ENCODE results near the gene CDHR3. TPM values are rescaled to one million over a fixed set of nuclear protein-coding genes. Genes with fewer than 3 reads are reported as not detected.

CDHR3 gene
- total RNA-seq, 4 donors from 2014 or later, result 5.4 to 7.9 (median 5.9) TPM; not detected in 1

DNA sequence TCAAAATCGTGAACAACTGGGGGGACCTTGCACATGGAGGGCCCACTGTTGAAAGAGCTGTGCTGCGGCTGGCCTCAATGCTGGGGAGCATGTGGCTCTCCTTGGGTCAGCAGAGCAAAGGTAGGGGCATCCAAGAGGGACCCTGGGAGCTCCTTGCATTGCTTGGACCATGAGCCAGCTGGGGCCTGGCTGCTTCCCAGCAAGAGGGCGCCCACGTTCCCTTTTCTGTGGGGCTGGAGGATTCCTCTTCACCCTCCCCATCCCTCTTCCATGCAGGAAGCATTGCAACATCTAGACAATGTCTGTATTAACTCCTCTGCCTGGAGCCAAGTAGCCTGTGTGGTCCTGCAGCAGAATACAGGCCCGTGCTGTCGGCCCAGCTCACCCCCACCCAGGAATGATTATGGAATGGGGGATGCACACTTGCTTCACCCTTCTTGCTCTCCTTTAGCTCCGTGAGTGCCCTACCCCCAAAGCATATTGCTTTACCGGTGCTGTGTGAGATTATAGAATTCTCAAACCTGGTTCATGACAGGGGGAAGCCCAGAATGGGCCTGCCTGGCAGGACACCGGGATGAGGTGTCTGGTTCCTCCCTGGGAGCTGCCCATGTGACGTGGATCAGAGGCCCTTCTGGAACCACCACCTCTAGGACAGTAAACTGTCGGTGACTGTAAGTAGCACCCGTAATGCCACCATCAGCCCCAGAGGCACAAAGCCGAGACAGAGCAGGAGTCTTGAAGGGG lies 87.1 kb downstream of the CDHR3 start:
- no peaks in the 10 kb centered on the region for H3K9me3 ChIP-seq
- H3K4me1 ChIP-seq, result no peaks in the 10 kb centered on the region
- peak overlapping the region; percentile 47 to 62 for H3K27ac ChIP-seq
- no peak overlapping the region for H3K4me3 ChIP-seq
- TF ChIP-seq CTCF (IDR thresholded peaks at IDR 0.05), result peak in 1 of 4 experiments; percentile 12
- TF ChIP-seq POLR2A (IDR thresholded peaks at IDR 0.05), result no peak
- no peaks in the 10 kb centered on the region for H3K36me3 ChIP-seq
- peak; percentile 61 to 69 for DNase-seq
- no peaks in the 10 kb centered on the region for H3K27me3 ChIP-seq
- intact Hi-C loops (cut with DNase I; ENCODE audit: low total_unique reads), result no loop called here

- no peaks in the 10 kb centered on the region for H3K27me3 ChIP-seq
- intact Hi-C loops (cut with DNase I; ENCODE audit: low total_unique reads), result no loop called here
- TF ChIP-seq CTCF (IDR thresholded peaks at IDR 0.05) (no peak), POLR2A (IDR thresholded peaks at IDR 0.05) (no peak)
- peak in 1 of 2 donors; percentile 48 for DNase-seq
- no peaks in the 10 kb centered on the region for H3K9me3 ChIP-seq
- peak overlapping the region; percentile 47 to 62 for H3K27ac ChIP-seq
- H3K36me3 ChIP-seq, result no peaks in the 10 kb centered on the region
- H3K4me1 ChIP-seq, result no peaks in the 10 kb centered on the region
- H3K4me3 ChIP-seq, result no peak overlapping the region
Observed at GRCh38 chr7:106050746-106051117, 87.7 kb downstream of the CDHR3 start.

- H3K36me3 ChIP-seq, result no peaks in the 10 kb centered on the region
- no peaks in the 10 kb centered on the region for H3K27me3 ChIP-seq
- intact Hi-C loops (cut with DNase I; ENCODE audit: low total_unique reads), result no loop called here
- H3K9me3 ChIP-seq, result no peaks in the 10 kb centered on the region
- H3K4me1 ChIP-seq, result no peaks in the 10 kb centered on the region
- DNase-seq, result no peak
- H3K27ac ChIP-seq, result no peak overlapping the region
- H3K4me3 ChIP-seq, result no peak overlapping the region
- no peak for TF ChIP-seq POLR2A (IDR thresholded peaks at IDR 0.05)
- no peak for TF ChIP-seq CTCF (IDR thresholded peaks at IDR 0.05)
Observed at GRCh38 chr7:106052681-106053080, 89.6 kb downstream of the CDHR3 start.

GRCh38 chr7:106053109-106053508 lies 90.0 kb downstream of the CDHR3 start:
- H3K9me3 ChIP-seq, result no peaks in the 10 kb centered on the region
- no peak for DNase-seq
- intact Hi-C loops (cut with DNase I; ENCODE audit: low total_unique reads), result no loop called here
- H3K36me3 ChIP-seq, result no peaks in the 10 kb centered on the region
- no peak overlapping the region for H3K27ac ChIP-seq
- no peaks in the 10 kb centered on the region for H3K27me3 ChIP-seq
- TF ChIP-seq CTCF (IDR thresholded peaks at IDR 0.05) (no peak), POLR2A (IDR thresholded peaks at IDR 0.05) (no peak)
- H3K4me3 ChIP-seq, result no peak overlapping the region
- no peaks in the 10 kb centered on the region for H3K4me1 ChIP-seq

DNA sequence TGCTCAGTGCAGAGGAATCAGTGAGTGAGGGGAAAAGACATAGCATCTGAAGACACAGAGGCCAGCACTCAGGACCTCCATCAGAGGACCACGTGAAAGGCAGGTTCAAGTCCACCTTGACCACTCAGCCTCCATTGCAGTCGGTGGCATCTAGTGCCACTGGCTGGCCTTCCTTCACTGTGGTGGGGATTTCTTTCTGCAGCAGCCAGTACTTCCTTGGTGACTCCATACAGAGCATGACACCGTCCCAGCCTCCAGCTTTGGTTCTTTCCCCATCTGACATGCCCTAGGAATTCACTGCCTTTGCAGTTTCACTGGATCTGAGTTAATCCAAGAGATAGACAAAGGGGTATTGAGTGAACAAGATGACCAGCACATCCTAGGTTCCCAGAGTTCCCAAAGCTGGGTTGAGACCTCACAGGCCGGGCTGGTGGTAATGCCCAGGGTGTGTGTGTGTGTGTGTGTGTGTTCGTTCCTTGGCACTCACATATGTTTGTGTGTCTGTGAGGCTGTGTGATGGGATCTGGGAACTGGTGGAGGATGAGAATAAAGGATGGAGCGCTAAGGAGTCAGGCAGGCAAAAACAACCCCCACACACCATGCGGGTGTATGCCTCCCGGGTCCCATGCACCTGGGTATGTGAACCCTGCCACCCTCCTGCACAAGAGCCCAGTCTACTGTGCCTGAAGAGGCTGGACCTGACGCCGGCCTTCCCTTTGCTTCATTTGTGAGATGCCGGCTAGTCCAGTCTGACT lies 91.3 kb downstream of the CDHR3 start:
- H3K4me1 ChIP-seq, result no peaks in the 10 kb centered on the region
- H3K27ac ChIP-seq, result no peak overlapping the region
- intact Hi-C loops (cut with DNase I; ENCODE audit: low total_unique reads), result no loop called here
- H3K27me3 ChIP-seq, result no peaks in the 10 kb centered on the region
- no peak overlapping the region for H3K4me3 ChIP-seq
- H3K36me3 ChIP-seq, result no peaks in the 10 kb centered on the region
- TF ChIP-seq CTCF (IDR thresholded peaks at IDR 0.05) (no peak), POLR2A (IDR thresholded peaks at IDR 0.05) (no peak)
- H3K9me3 ChIP-seq, result no peaks in the 10 kb centered on the region
- no peak for DNase-seq
